Sigmoid colon (tissue), 4 donors: ENCODE data around the gene CORO1C.
"Not testable (repeated sequence)": the region's sequence is repeated elsewhere in the genome, so short reads cannot be mapped to it uniquely, and the experiment has no call there.

ENCODE experiments used
- POLR2A ChIP-seq, 2 donors: fragments of 450-650 bp; IDR thresholded peaks; one replicate each; pipeline ENCODE4 v1.6.1; 2016; ENCODE audit warnings: antibody characterized with exemption in 2 of 2, mild to moderate bottlenecking in 2 of 2, moderate library complexity in 2 of 2
- POLR2AphosphoS5 ChIP-seq, 4 donors: sonication (generic); formaldehyde crosslinking; IDR thresholded peaks; one replicate each; pipeline ENCODE4 v1.6.1; 2017; ENCODE audit warnings: antibody characterized with exemption in 4 of 4
- TF ChIP-seq, protein P1 (sequence below), 4 experiments: fragments of 450-650 bp in 3 of 4; fragments of 200-600 bp in 1 of 4; IDR thresholded peaks; one replicate each; pipeline ENCODE4 v1.5.1; 2016 to 2019; ENCODE audit warnings: antibody characterized with exemption in 4 of 4, mild to moderate bottlenecking in 3 of 4, moderate library complexity in 2 of 4

DNA sequence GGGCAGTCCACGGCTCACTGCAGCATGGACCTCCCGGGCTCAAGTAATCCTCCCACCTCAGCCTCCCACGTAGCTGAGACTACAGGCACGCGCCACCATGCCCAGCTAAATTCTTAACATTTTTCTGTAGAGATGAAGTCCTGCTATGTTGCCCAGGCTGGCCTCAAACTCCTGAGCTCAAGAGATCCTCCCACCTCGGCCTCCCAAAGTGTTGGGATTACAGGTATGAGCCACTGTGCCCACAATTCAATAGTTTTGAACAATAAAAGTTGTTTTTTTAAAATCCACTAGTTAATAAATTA lies 1.9 kb upstream of the CORO1C start:
- TF ChIP-seq POLR2A, POLR2AphosphoS5 (IDR thresholded peaks at IDR 0.05): not testable (repeated sequence)
- TF ChIP-seq, protein P1, sequence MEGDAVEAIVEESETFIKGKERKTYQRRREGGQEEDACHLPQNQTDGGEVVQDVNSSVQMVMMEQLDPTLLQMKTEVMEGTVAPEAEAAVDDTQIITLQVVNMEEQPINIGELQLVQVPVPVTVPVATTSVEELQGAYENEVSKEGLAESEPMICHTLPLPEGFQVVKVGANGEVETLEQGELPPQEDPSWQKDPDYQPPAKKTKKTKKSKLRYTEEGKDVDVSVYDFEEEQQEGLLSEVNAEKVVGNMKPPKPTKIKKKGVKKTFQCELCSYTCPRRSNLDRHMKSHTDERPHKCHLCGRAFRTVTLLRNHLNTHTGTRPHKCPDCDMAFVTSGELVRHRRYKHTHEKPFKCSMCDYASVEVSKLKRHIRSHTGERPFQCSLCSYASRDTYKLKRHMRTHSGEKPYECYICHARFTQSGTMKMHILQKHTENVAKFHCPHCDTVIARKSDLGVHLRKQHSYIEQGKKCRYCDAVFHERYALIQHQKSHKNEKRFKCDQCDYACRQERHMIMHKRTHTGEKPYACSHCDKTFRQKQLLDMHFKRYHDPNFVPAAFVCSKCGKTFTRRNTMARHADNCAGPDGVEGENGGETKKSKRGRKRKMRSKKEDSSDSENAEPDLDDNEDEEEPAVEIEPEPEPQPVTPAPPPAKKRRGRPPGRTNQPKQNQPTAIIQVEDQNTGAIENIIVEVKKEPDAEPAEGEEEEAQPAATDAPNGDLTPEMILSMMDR (IDR thresholded peaks at IDR 0.05), result not testable (repeated sequence)
